HEK293 (cell line): ENCODE measurements around the gene TSGA10IP.

Experiments used
- KLF9 ChIP-seq: fragments of 450-650 bp; formaldehyde crosslinking; IDR thresholded peaks from 2 replicates; pipeline ENCODE4 v1.5.1; 2016; ENCODE audit warnings: missing biosample characterization, missing genetic modification characterization, low read depth
- YY1 ChIP-seq: fragments of 450-650 bp; formaldehyde crosslinking; IDR thresholded peaks from 2 replicates; pipeline ENCODE4 v1.5.1; 2018; ENCODE audit warnings: missing biosample characterization, missing genetic modification characterization
- ZBTB17 ChIP-seq: fragments of 450-650 bp; formaldehyde crosslinking; IDR thresholded peaks from 2 replicates; pipeline ENCODE4 v1.5.1; 2016; ENCODE audit warnings: missing biosample characterization, missing genetic modification characterization
- ZIC2 ChIP-seq: fragments of 450-650 bp; formaldehyde crosslinking; IDR thresholded peaks from 2 replicates; pipeline ENCODE4 v1.5.1; 2016; ENCODE audit warnings: missing biosample characterization, missing genetic modification characterization
- ZNF121 ChIP-seq: fragments of 450-650 bp; formaldehyde crosslinking; IDR thresholded peaks from 2 replicates; pipeline ENCODE4 v1.5.1; 2016; ENCODE audit warnings: missing biosample characterization, missing genetic modification characterization
- ZNF24 ChIP-seq: fragments of 450-650 bp; formaldehyde crosslinking; IDR thresholded peaks from 2 replicates; pipeline ENCODE4 v1.5.1; 2016; ENCODE audit warnings: missing biosample characterization, missing genetic modification characterization
- ZNF292 ChIP-seq: fragments of 450-650 bp; formaldehyde crosslinking; IDR thresholded peaks from 2 replicates; pipeline ENCODE4 v1.5.1; 2016; ENCODE audit warnings: low read depth, missing biosample characterization, missing genetic modification characterization, borderline replicate concordance
- ZNF391 ChIP-seq: fragments of 450-650 bp; formaldehyde crosslinking; IDR thresholded peaks from 2 replicates; pipeline ENCODE4 v1.5.1; 2016; ENCODE audit warnings: low read depth, missing biosample characterization, missing genetic modification characterization, borderline replicate concordance
- ZNF404 ChIP-seq: fragments of 450-650 bp; formaldehyde crosslinking; IDR thresholded peaks from 2 replicates; pipeline ENCODE4 v1.5.1; 2017; ENCODE audit warnings: missing biosample characterization, missing genetic modification characterization
- ZNF423 ChIP-seq: fragments of 450-650 bp; formaldehyde crosslinking; IDR thresholded peaks from 2 replicates; pipeline ENCODE4 v1.5.1; 2016; ENCODE audit warnings: missing biosample characterization, missing genetic modification characterization
- TF ChIP-seq, protein P1 (sequence below): fragments of 450-650 bp; formaldehyde crosslinking; IDR thresholded peaks from 2 replicates; pipeline ENCODE4 v1.5.1; 2016; ENCODE audit warnings: missing biosample characterization, missing genetic modification characterization, borderline replicate concordance
- TF ChIP-seq, protein P2 (sequence below): fragments of 450-650 bp; formaldehyde crosslinking; IDR thresholded peaks from 2 replicates; pipeline ENCODE4 v1.5.1; 2016; ENCODE audit warnings: missing biosample characterization, missing genetic modification characterization
- TF ChIP-seq, protein P3 (sequence below): IDR thresholded peaks from 2 replicates; pipeline ENCODE4 v1.6.1; 2011; ENCODE audit warnings: mild to moderate bottlenecking, low read depth, low read length, borderline replicate concordance
- TF ChIP-seq, protein P4 (sequence below): fragments of 450-650 bp; formaldehyde crosslinking; IDR thresholded peaks from 2 replicates; pipeline ENCODE4 v1.5.1; 2016; ENCODE audit warnings: missing biosample characterization, missing genetic modification characterization
- TF ChIP-seq, protein P5 (sequence below): fragments of 450-650 bp; formaldehyde crosslinking; IDR thresholded peaks from 2 replicates; pipeline ENCODE4 v1.5.1; 2016; ENCODE audit warnings: missing biosample characterization, missing genetic modification characterization
- TF ChIP-seq, protein P6 (sequence below): fragments of 450-650 bp; formaldehyde crosslinking; IDR thresholded peaks from 2 replicates; pipeline ENCODE4 v1.5.1; 2017; ENCODE audit warnings: missing biosample characterization, missing genetic modification characterization

The TSGA10IP gene

DNA sequence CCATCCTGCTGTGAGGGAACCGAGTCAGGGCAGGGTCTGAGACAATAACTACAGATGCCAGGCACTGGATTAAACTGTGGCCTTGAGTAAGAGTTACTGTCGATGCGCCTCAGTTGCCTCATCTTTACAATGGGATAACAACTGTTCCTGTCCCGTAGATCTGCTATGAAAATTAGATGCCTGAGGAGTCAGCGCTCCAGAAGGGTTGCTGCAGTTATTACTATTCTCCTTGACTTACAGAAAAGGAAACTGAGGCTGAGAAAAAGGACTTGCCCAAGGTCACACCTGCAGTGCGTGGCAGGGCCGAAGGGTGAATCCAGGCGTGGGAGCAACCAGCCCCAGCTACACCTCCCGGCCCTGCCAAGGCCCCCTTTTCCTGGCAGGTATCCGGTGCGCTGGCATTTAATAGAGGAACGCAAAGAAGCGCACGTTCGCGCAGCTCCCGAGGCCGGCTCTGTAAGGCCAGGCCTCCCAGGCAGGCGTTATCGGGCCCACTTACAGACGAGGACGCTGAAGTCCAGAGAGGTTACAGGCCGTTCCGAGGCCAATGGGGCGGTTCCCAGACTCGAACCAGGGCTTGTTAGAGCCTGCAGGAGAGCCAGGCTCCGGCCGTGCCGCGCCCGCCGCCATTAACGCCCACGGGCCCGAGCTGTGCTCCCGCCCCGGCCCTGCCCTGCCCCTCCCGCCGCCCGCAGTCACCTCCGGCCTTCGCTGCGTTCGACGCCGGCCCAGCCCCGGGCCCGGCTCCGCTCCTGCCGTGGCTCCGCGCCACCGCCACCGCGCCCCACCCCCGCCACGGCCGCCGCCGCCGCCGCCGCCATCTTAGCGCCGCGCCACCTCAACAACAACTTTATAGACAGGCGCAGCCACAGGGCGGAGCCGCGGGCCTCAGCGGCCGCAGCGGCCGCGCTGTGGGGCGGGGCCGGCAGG is 26.8 kb upstream of the TSGA10IP start, which contains the start of gene C11orf68 (continued):
- TF ChIP-seq, protein P1, sequence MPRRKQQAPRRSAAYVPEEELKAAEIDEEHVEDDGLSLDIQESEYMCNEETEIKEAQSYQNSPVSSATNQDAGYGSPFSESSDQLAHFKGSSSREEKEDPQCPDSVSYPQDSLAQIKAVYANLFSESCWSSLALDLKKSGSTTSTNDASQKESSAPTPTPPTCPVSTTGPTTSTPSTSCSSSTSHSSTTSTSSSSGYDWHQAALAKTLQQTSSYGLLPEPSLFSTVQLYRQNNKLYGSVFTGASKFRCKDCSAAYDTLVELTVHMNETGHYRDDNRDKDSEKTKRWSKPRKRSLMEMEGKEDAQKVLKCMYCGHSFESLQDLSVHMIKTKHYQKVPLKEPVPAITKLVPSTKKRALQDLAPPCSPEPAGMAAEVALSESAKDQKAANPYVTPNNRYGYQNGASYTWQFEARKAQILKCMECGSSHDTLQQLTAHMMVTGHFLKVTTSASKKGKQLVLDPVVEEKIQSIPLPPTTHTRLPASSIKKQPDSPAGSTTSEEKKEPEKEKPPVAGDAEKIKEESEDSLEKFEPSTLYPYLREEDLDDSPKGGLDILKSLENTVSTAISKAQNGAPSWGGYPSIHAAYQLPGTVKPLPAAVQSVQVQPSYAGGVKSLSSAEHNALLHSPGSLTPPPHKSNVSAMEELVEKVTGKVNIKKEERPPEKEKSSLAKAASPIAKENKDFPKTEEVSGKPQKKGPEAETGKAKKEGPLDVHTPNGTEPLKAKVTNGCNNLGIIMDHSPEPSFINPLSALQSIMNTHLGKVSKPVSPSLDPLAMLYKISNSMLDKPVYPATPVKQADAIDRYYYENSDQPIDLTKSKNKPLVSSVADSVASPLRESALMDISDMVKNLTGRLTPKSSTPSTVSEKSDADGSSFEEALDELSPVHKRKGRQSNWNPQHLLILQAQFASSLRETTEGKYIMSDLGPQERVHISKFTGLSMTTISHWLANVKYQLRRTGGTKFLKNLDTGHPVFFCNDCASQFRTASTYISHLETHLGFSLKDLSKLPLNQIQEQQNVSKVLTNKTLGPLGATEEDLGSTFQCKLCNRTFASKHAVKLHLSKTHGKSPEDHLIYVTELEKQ (tag by site-specific recombination) = no peak
- TF ChIP-seq ZNF423 (tag by site-specific recombination) = no peak
- TF ChIP-seq, protein P2, sequence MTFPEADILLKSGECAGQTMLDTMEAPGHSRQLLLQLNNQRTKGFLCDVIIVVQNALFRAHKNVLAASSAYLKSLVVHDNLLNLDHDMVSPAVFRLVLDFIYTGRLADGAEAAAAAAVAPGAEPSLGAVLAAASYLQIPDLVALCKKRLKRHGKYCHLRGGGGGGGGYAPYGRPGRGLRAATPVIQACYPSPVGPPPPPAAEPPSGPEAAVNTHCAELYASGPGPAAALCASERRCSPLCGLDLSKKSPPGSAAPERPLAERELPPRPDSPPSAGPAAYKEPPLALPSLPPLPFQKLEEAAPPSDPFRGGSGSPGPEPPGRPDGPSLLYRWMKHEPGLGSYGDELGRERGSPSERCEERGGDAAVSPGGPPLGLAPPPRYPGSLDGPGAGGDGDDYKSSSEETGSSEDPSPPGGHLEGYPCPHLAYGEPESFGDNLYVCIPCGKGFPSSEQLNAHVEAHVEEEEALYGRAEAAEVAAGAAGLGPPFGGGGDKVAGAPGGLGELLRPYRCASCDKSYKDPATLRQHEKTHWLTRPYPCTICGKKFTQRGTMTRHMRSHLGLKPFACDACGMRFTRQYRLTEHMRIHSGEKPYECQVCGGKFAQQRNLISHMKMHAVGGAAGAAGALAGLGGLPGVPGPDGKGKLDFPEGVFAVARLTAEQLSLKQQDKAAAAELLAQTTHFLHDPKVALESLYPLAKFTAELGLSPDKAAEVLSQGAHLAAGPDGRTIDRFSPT (tag by site-specific recombination) = no peak
- no peak for TF ChIP-seq ZNF292 (tag by site-specific recombination)
- TF ChIP-seq, protein P3, sequence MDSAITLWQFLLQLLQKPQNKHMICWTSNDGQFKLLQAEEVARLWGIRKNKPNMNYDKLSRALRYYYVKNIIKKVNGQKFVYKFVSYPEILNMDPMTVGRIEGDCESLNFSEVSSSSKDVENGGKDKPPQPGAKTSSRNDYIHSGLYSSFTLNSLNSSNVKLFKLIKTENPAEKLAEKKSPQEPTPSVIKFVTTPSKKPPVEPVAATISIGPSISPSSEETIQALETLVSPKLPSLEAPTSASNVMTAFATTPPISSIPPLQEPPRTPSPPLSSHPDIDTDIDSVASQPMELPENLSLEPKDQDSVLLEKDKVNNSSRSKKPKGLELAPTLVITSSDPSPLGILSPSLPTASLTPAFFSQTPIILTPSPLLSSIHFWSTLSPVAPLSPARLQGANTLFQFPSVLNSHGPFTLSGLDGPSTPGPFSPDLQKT = no peak
- TF ChIP-seq, protein P4, sequence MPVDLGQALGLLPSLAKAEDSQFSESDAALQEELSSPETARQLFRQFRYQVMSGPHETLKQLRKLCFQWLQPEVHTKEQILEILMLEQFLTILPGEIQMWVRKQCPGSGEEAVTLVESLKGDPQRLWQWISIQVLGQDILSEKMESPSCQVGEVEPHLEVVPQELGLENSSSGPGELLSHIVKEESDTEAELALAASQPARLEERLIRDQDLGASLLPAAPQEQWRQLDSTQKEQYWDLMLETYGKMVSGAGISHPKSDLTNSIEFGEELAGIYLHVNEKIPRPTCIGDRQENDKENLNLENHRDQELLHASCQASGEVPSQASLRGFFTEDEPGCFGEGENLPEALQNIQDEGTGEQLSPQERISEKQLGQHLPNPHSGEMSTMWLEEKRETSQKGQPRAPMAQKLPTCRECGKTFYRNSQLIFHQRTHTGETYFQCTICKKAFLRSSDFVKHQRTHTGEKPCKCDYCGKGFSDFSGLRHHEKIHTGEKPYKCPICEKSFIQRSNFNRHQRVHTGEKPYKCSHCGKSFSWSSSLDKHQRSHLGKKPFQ (tag by site-specific recombination) = no peak
- peak; percentile 52 for TF ChIP-seq YY1 (tag by site-specific recombination)
- TF ChIP-seq, protein P5, sequence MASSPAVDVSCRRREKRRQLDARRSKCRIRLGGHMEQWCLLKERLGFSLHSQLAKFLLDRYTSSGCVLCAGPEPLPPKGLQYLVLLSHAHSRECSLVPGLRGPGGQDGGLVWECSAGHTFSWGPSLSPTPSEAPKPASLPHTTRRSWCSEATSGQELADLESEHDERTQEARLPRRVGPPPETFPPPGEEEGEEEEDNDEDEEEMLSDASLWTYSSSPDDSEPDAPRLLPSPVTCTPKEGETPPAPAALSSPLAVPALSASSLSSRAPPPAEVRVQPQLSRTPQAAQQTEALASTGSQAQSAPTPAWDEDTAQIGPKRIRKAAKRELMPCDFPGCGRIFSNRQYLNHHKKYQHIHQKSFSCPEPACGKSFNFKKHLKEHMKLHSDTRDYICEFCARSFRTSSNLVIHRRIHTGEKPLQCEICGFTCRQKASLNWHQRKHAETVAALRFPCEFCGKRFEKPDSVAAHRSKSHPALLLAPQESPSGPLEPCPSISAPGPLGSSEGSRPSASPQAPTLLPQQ (tag by site-specific recombination) = peak; percentile 39; the same call in 1 of the 2 replicates
- no peak for TF ChIP-seq KLF9 (tag by site-specific recombination)
- TF ChIP-seq, protein P6, sequence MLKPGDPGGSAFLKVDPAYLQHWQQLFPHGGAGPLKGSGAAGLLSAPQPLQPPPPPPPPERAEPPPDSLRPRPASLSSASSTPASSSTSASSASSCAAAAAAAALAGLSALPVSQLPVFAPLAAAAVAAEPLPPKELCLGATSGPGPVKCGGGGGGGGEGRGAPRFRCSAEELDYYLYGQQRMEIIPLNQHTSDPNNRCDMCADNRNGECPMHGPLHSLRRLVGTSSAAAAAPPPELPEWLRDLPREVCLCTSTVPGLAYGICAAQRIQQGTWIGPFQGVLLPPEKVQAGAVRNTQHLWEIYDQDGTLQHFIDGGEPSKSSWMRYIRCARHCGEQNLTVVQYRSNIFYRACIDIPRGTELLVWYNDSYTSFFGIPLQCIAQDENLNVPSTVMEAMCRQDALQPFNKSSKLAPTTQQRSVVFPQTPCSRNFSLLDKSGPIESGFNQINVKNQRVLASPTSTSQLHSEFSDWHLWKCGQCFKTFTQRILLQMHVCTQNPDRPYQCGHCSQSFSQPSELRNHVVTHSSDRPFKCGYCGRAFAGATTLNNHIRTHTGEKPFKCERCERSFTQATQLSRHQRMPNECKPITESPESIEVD (tag by site-specific recombination) = no peak
- no peak for TF ChIP-seq ZIC2 (tag by site-specific recombination)
- no peak for TF ChIP-seq ZNF24 (tag by site-specific recombination)
- no peak for TF ChIP-seq ZNF391
- no peak for TF ChIP-seq ZNF121
- TF ChIP-seq ZNF404 (tag by site-specific recombination) = no peak
- TF ChIP-seq ZBTB17 (tag by site-specific recombination) = no peak
- TF ChIP-seq, all 188 proteins: peak for 9
